ENCODE measurements around the gene SIL1.

DNA sequence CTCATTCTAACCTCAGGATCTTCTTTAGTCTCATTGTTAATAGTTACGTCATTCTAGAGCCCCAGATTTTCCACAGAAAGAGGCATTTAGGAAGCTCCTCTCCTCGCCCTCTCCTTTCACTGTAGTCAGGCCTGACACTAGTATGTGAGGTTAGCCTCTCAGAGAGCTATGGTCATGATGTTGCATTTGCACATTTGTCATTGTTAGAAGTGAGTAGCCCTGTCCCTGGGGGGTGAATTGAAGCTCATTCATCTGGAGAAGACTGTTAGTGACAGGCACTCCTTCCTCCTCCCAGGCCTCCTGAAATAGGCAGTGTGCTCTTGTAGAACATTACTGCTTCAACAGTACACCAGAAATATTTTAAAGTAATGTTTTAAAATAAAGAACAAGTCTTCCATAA lies 296.5 kb downstream of the SIL1 start:
- TF ChIP-seq, protein P1, sequence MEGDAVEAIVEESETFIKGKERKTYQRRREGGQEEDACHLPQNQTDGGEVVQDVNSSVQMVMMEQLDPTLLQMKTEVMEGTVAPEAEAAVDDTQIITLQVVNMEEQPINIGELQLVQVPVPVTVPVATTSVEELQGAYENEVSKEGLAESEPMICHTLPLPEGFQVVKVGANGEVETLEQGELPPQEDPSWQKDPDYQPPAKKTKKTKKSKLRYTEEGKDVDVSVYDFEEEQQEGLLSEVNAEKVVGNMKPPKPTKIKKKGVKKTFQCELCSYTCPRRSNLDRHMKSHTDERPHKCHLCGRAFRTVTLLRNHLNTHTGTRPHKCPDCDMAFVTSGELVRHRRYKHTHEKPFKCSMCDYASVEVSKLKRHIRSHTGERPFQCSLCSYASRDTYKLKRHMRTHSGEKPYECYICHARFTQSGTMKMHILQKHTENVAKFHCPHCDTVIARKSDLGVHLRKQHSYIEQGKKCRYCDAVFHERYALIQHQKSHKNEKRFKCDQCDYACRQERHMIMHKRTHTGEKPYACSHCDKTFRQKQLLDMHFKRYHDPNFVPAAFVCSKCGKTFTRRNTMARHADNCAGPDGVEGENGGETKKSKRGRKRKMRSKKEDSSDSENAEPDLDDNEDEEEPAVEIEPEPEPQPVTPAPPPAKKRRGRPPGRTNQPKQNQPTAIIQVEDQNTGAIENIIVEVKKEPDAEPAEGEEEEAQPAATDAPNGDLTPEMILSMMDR (IDR thresholded peaks at IDR 0.05) = no peak
- TF ChIP-seq POLR2AphosphoS5 (IDR thresholded peaks at IDR 0.05) = no peak

Data from esophagus muscularis mucosa (tissue), 3 donors.